MM.1S (cell line): Measurements from ENCODE around the gene ADRA2B.

Experiments
- CTCF ChIP-seq: fragments of 300-600 bp; sonication (generic); IDR thresholded peaks from 2 replicates; pipeline ENCODE4 v1.5.1; 2016; ENCODE audit warnings: antibody characterized with exemption, low read length, mixed read lengths
- EZH2 ChIP-seq: fragments of 300-600 bp; sonication (generic); optimal IDR thresholded peaks from 2 replicates; pipeline ENCODE3; 2017; ENCODE audit warnings: low read depth, mild to moderate bottlenecking, antibody characterized with exemption, low read length, mixed read lengths

DNA sequence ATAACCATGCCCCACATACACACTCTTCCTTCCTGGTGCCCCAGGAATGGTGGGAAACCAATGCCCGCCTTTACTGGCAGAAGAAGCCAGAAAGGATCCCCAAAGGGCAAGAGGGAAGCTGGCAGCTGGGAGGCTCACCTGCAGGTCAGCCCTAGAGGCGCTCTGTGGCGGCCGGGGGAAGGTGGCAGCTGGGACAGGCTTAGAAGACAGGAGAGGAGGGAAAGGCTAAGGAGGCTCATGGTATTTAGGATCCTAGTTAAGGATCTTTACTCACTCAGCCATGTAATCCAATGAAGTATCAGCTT lies 23.8 kb downstream of the ADRA2B start:
- TF ChIP-seq CTCF (no peak), EZH2 (no peak)
